ENCODE data around the gene XPA. TPM values are rescaled to one million over a fixed set of nuclear protein-coding genes. Genes with fewer than 3 reads are reported as not detected.

XPA gene
- polyA plus RNA-seq, 4 donors = 34.4 to 39.9 (median 38.9) TPM

DNA sequence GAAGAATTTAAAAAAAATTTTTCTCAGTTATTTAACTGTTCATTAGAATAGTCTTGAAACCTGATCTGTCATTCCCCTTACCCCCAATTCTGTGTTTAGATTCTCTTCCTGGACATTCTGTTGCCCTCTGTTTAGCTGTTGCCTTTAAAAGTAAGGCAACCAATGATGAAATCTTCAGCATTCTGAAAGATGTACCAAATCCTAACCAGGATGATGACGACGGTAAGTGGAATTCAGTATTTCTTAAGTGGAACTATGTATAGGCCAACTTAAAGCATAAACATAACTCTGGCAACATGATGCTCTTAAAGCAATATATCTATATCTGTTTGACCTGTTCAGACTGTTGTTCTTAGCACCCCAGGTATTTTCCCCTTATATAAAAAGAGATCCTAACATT is 36.3 kb downstream of the XPA start:
- DNase-seq (ENCODE audit: low read depth in 4 of 4, low spot score in 3 of 4) = no peak

- DNase-seq (ENCODE audit: low read depth in 4 of 4, low spot score in 3 of 4) = no peak
Measured at GRCh38 chr9:97660340-97660739, 36.8 kb downstream of the XPA start.

DNA sequence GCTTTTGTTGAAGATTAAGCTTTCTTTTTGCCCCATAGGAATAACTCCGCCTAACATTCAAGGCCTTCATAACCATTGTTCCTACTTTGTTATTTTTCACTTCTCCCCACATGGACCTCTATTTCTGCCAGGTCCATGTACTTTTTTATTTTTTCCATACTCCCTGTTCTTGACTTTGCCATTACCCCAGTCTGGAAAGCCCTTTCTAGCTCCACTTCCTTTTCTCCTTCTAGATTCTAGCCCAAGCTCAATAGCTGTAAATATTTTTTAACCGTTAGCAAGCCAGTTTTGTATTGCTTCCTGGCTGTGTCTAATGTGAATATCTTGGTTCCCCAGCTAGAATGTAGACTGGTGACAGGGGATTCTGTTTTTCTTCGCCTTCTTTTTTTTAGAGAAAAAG is 37.4 kb downstream of the XPA start:
- no peak for DNase-seq (ENCODE audit: low read depth in 4 of 4, low spot score in 3 of 4)

GRCh38 chr9:97658707-97659106 is 38.4 kb downstream of the XPA start:
- DNase-seq (ENCODE audit: low read depth in 4 of 4, low spot score in 3 of 4) = no peak

- DNase-seq (ENCODE audit: low read depth in 4 of 4, low spot score in 3 of 4) = no peak
Measured at GRCh38 chr9:97651646-97652045, 45.5 kb downstream of the XPA start.

GRCh38 chr9:97647996-97648395 is 49.1 kb downstream of the XPA start:
- DNase-seq (ENCODE audit: low read depth in 4 of 4, low spot score in 3 of 4) = no peak

DNA sequence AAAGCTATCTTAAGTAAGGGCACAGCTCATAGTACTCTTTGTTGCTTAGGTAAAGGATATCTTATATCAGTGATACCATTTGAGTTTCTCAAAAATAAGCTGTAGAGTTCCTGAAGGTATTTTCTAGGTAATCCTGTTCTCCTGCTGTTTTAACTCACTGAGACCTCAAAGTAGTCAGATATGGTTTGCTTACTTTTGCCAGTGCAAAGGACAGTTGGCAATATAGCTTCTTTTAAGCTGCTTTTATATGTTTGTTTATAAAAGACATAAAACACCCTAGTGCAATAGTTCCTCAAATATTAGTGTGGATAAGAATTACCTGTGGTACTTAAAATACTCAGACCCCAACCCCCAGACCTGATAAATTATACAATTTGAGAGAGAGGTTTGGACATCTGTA is 51.4 kb downstream of the XPA start:
- DNase-seq (ENCODE audit: low read depth in 4 of 4, low spot score in 3 of 4) = no peak

DNA sequence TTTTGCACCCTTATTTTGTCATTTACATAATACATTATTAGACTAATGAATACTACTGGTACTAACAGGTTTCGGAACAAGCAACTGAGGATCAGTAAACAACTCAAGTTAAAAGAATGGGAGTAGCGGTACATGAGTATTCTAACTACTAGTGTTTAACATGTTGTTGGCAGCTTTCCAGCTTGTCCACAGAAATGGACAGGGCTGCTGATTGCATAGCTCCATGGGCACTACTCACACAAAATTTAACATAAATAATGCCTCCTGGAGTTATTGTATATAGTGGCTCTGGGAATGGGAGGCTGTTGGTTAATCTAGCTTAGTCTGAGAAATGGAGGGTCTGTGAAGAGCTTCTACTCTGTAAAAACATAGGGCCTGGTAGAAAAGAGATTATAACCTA is 56.8 kb downstream of the XPA start:
- no peak for DNase-seq (ENCODE audit: low read depth in 4 of 4, low spot score in 3 of 4)

- no peak for DNase-seq (ENCODE audit: low read depth in 4 of 4, low spot score in 3 of 4)
Measured at GRCh38 chr9:97638666-97639065, 58.5 kb downstream of the XPA start.

DNA sequence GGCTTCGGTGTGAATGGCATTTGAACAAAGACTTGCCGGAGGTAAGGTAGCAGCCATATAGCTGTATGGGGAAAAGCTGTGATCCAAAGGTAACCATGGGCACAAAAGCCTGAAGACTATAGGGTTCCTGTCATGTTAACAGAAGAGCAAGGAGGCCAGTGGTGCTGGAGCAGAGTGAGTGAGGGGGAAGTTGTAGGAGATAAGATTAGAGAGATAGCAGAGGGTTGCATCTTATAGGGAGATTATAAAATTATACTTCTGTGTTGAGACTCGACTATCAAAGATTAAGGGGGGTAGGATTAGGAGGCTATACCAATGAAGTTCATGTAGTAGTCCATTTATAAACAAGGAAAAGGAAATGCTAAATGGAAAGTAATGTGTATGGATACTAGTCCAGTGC is 60.2 kb downstream of the XPA start:
- no peak for DNase-seq (ENCODE audit: low read depth in 4 of 4, low spot score in 3 of 4)

- no peak for DNase-seq (ENCODE audit: low read depth in 4 of 4, low spot score in 3 of 4)
Measured at GRCh38 chr9:97635026-97635425, 62.1 kb downstream of the XPA start.

DNA sequence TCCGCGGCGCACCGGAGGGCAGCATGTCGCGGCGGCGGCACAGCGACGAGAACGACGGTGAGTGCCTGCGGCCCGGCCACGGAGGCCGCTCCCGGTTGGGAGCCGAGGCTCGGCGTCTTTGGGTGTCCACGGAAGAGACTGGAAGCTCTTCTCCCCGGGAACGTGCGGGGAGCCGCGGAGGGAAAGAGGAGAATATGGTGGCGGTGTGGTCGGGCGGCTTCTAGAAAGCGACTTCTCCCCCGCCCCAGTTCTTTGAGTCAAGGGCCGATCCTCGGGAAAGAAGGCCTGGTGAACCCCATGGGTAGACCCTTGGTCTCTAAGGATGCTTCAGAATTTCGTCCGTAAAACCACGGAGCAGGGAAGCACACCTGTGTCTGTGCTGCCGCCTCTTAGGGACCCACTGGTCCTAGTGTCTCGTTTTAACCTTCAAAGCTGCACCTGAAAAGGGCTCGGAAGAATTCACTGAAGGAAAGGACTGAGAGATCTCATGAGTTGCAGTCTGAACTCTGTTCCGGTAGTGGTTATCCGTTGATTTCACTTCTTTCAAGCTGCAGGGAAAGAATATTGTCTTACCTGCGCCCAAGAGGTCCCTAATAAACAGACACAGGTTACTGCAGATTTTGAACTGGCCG is 63.2 kb downstream of the XPA start:
- peak in 1 of 4 donors; percentile 6 for DNase-seq (ENCODE audit: low read depth in 4 of 4, low spot score in 3 of 4)

GRCh38 chr9:97632985-97633858 is 63.9 kb downstream of the XPA start, which contains the start of the genes NCBP1 and TSTD2:
Gene NCBP1 (plus strand): TSS chr9:97633821. CDS start chr9:97633882, 61 bp downstream.
Gene TSTD2 (minus strand): TSS chr9:97633368. CDS start chr9:97627562, 5,806 bp downstream.
- peak; percentile 93 to 96 (median 95) for DNase-seq (ENCODE audit: low read depth in 4 of 4, low spot score in 3 of 4)

GRCh38 chr9:97632248-97632984 is 64.7 kb downstream of the XPA start:
- peak in 3 of 4 donors; percentile 57 to 76 (median 70) for DNase-seq (ENCODE audit: low read depth in 4 of 4, low spot score in 3 of 4)

- no peak for DNase-seq (ENCODE audit: low read depth in 4 of 4, low spot score in 3 of 4)
Measured at GRCh38 chr9:97630591-97630990, 66.5 kb downstream of the XPA start.

DNA sequence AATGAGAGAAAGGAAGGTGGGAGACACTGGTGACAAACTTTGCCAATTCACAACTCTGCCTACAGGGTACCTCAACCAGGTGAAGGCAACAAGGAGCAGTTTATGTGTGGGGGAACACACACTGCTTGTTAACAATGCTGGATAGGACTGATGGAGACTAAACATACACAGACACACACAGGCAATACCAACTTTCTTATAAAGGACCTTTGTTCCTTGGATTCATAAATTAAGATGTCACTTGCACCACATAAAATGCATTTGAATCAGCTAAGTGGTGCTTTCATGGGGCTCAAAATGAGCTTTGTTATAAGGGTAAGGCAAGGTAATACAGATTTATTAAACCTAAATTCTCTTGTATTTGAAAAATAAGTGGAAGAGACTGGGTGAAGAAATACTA is 68.0 kb downstream of the XPA start:
- DNase-seq (ENCODE audit: low read depth in 4 of 4, low spot score in 3 of 4) = no peak

- no peak for DNase-seq (ENCODE audit: low read depth in 4 of 4, low spot score in 3 of 4)
Measured at GRCh38 chr9:97628668-97629067, 68.5 kb downstream of the XPA start.

DNA sequence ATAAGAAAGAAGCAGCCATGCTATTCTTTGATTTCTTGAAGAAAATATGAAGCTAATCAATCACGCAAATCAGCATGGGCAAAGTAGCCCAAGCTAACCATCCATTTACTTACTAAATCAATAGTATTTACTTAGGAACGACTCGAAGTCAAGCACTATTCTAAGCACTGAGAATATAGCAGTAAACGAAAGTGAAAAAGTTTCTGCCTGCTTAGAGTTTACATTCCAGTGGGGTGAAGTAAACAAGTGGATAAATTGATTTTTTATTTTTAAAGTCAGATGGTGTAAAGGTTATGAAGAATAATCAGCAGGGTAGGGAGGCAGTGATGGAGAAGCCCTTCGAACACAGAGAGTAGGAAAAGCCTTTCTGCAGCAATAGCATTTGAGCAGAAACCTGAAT is 69.5 kb downstream of the XPA start:
- no peak for DNase-seq (ENCODE audit: low read depth in 4 of 4, low spot score in 3 of 4)

DNA sequence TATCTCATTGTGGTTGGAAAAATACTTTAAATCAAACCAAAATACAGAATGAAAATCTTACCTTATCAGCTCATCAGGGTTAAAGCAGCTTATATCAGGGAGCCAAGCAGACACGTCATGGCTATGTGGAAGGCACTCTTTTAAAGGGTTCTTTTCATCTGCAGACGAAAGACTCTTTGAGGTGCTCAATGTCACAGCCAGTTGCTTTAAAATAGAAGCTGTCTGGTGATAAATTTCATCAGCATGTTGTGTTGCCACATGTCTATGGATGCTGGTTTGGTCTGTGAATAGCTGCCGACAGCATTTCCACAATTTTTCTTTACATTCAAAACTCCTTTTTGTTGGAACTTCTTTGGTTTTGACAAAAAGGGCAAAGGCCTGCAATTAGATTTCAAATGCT is 71.5 kb downstream of the XPA start:
- DNase-seq (ENCODE audit: low read depth in 4 of 4, low spot score in 3 of 4) = no peak

All from left renal pelvis (tissue), 4 donors.